ENCODE results near the gene EIF2D. TPM values are rescaled to one million over a fixed set of nuclear protein-coding genes. Genes with fewer than 3 reads are reported as not detected.

The EIF2D gene
- total and polyA plus RNA-seq, 4 donors: 14.7 to 30.0 (median 22.1) TPM

DNA sequence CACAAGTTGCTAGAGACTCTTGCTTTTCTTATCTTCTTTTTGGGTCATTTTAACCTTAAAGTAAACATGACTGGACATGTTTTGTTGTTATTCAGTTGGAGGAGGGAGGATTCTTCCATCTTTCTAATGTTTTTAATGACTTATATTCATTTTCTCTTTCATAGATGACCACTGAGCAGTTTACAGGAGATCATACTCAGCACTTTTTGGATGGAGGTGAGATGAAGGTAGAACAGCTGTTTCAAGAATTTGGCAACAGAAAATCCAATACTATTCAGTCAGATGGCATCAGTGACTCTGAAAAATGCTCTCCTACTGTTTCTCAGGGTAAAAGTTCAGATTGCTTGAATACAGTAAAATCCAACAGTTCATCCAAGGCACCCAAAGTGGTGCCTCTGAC, 35.0 kb upstream of the EIF2D start:
- H3K9me3 ChIP-seq (ENCODE audit: control insufficient read depth in 4 of 4, low read length in 3 of 4): no peaks in the 10 kb centered on the region
- H3K27ac ChIP-seq (ENCODE audit: low read depth in 1 of 2, low read length in 2 of 2): no peak overlapping the region
- no peak overlapping the region for H3K9ac ChIP-seq (ENCODE audit: low read depth in 1 of 2, low read length in 2 of 2)
- H3K36me3 ChIP-seq (ENCODE audit: control insufficient read depth in 4 of 4, insufficient read depth in 3 of 4, low read depth in 1 of 4, low read length in 3 of 4): peaks cover 3 to 7% (median 5%) of the 10 kb centered on the region in 4 donors
- H3K4me1 ChIP-seq (ENCODE audit: control insufficient read depth in 4 of 4, insufficient read depth in 4 of 4, low read length in 3 of 4): peaks cover 0 to 2% (median 0%) of the 10 kb centered on the region in 4 donors
- H3K27me3 ChIP-seq (ENCODE audit: control insufficient read depth in 4 of 4, insufficient read depth in 4 of 4, low read length in 3 of 4): no peaks in the 10 kb centered on the region
- TF ChIP-seq, protein P1, sequence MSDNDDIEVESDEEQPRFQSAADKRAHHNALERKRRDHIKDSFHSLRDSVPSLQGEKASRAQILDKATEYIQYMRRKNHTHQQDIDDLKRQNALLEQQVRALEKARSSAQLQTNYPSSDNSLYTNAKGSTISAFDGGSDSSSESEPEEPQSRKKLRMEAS (IDR thresholded peaks at IDR 0.05): no peak
- TF ChIP-seq JUND (IDR thresholded peaks at IDR 0.05) (no peak), HNF4G (IDR thresholded peaks at IDR 0.05) (no peak), HNF4A (conservative IDR thresholded peaks at IDR 0.05) (no peak), CTCF (IDR thresholded peaks at IDR 0.05; ENCODE audit: low read depth, low read length, missing input control) (no peak), TAF1 (conservative IDR thresholded peaks at IDR 0.05) (no peak), RAD21 (IDR thresholded peaks at IDR 0.05) (no peak)
- TF ChIP-seq, protein P2, sequence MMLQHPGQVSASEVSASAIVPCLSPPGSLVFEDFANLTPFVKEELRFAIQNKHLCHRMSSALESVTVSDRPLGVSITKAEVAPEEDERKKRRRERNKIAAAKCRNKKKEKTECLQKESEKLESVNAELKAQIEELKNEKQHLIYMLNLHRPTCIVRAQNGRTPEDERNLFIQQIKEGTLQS (IDR thresholded peaks at IDR 0.05): no peak
- no peak for DNase-seq (ENCODE audit: low spot score)
- no peak overlapping the region for H3K4me3 ChIP-seq (ENCODE audit: low read depth in 1 of 3, low read length in 3 of 3)

- peaks cover 3 to 7% (median 5%) of the 10 kb centered on the region in 4 donors for H3K36me3 ChIP-seq (ENCODE audit: control insufficient read depth in 4 of 4, insufficient read depth in 3 of 4, low read depth in 1 of 4, low read length in 3 of 4)
- no peak overlapping the region for H3K4me3 ChIP-seq (ENCODE audit: low read depth in 1 of 3, low read length in 3 of 3)
- TF ChIP-seq CTCF (IDR thresholded peaks at IDR 0.05; ENCODE audit: low read depth, low read length, missing input control): no peak
- TF ChIP-seq TAF1 (conservative IDR thresholded peaks at IDR 0.05): no peak
- TF ChIP-seq, protein P2 (IDR thresholded peaks at IDR 0.05): no peak
- TF ChIP-seq EGR1 (IDR thresholded peaks at IDR 0.05; ENCODE audit: low read depth in 2 of 2): no peak
- TF ChIP-seq FOXA2 (IDR thresholded peaks at IDR 0.05): no peak
- TF ChIP-seq RAD21 (IDR thresholded peaks at IDR 0.05): no peak
- no peak for TF ChIP-seq HNF4A (conservative IDR thresholded peaks at IDR 0.05)
- no peak for TF ChIP-seq NR2F2 (IDR thresholded peaks at IDR 0.05)
- TF ChIP-seq ZBTB33 (IDR thresholded peaks at IDR 0.05): no peak
- no peak for TF ChIP-seq SP1 (IDR thresholded peaks at IDR 0.05)
- TF ChIP-seq REST (IDR thresholded peaks at IDR 0.05): no peak
- no peak for TF ChIP-seq JUND (IDR thresholded peaks at IDR 0.05)
- TF ChIP-seq, protein P1 (IDR thresholded peaks at IDR 0.05): no peak
- no peaks in the 10 kb centered on the region for H3K9me3 ChIP-seq (ENCODE audit: control insufficient read depth in 4 of 4, low read length in 3 of 4)
- no peak for DNase-seq (ENCODE audit: low spot score)
- 89% methylated on average over 1 of the region's 1 CpG for WGBS
- H3K27me3 ChIP-seq (ENCODE audit: control insufficient read depth in 4 of 4, insufficient read depth in 4 of 4, low read length in 3 of 4): no peaks in the 10 kb centered on the region
- H3K9ac ChIP-seq (ENCODE audit: low read depth in 1 of 2, low read length in 2 of 2): no peak overlapping the region
- no peak overlapping the region for H3K27ac ChIP-seq (ENCODE audit: low read depth in 1 of 2, low read length in 2 of 2)
- H3K4me1 ChIP-seq (ENCODE audit: control insufficient read depth in 4 of 4, insufficient read depth in 4 of 4, low read length in 3 of 4): peaks cover 0 to 2% (median 0%) of the 10 kb centered on the region in 4 donors
These were observed 34.2 kb upstream of the EIF2D start for GRCh38 chr1:206646504-206646903.
